Measurements from ENCODE around the gene ZIC2.

ZIC2 gene

DNA sequence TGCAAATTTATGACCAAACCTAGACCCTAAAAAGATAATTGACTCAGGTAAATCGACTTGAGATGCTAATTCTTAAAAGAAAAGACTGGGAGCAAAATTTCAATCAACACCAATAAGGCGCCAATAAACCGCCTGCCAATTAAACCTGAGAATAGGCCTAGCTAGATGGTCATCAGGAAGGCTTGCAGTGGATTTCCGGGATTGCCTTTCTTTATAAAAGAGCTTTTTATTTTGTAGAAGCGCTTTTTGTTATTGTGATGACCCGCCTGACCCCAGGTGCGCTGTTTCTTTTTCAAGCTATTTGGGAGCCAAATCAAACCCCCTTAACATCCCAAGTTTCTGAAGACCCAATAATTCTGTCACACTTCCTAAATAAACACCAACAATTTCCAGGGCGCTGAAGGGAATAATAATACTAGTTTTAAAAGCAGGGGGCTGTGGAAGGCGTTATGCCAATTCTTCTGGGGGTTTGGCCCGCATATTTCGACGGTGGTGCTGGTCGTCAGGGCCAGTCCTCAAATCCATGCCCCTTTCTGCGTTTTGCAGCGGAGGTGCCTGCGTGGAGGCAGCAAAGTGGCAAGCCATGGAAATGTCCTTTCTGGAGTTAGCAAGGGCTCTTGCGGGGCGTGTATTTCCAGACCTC, 7.2 kb upstream of the ZIC2 start:
- DNase-seq (ENCODE audit: low read depth) = no peak

DNA sequence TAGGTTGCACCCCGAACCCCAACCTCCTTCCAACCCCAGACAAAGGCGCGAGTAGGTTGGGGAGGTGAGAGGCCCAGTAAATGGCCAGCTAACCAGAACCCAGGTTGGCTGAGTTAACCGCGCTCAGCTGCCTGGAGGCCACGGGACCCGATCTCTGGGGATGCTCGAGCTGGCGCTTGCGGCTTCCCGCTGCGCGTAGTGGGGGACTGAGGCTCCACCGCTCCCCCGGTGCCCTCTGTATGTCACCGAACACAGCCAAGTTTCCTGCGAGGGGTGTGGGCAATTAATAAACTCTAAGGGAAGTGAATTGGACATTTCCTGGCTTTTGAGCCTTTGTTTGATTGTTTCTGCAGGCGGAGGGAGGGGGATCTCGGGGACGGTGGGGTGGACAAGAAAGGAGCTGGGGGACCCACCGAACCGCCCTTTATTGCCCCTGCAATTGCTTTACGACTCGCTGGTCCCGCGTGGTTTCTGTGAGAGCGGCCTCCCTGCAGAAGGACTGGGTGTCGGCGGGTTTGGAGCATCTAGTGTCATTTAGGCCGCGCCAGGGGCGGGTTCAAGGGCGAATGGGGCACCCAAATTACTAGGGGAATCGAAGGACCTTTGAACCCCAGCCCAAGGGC, 6.5 kb upstream of the ZIC2 start:
- DNase-seq (ENCODE audit: low read depth) = no peak

DNA sequence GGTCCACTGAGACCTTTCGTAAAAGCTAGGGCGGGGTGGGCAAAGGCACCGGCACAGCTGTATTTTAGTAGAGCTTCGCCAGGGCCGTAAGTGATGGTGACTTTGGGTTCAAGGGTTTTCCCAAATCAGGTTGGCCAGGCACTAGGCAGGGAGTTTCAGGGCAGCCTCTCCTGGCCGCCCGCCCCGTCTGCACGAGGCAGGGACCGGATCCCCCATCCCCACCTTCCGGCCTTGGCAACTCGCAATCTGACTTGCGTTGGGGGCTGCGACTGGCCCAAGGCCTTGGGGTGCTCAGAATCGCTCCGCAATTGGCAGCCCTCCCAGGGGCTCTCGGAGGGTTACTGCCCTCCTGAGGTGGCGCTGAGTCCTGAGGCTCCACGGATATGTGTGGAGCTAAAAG, 6.0 kb upstream of the ZIC2 start:
- DNase-seq (ENCODE audit: low read depth) = no peak

DNA sequence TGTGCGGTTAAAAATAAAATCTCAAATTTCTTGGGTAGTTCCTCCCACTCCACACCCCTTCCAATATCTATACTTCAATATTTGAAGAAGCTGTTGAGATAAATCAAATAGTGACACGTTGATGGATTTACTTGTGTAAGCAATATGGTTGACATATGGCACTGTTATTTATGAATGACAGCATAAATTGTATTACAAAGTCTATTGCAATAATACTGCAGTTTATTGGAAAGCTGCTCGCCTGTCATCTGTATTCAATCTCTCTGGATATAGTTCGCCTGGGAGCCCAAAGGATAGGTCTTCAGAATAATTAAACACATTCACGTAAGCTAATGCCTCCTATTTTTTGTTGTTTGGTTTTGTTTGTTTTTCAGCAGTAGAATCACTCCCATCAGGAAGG, 5.0 kb upstream of the ZIC2 start:
- DNase-seq (ENCODE audit: low read depth) = no peak

DNA sequence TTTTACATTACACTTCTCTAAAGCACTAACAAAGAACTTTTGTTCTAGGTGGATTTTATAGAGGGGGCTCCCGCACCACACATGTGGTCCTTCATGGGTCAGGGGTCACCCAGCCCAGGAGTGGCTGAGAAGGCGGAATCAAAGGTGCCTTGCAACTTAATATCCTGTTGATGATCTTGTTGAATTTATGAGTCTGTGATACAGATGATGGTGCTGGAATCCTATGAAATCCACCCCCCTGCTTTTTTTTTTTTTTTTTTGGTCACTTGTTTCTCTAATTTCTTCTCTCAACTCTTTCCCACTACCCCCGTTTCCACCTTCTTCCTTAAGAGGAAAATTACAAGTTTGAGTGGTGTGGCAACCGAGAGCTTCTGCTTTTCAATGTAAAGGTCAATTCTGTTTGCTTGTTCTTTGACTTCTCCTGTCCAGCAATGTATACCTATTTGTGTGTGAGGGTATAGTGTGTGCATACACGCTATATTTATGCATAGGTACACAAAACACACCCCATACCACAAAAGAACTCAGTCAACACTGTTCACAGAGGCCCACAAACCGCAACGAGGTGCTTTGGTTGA, 4.2 kb upstream of the ZIC2 start:
- DNase-seq (ENCODE audit: low read depth) = no peak

DNA sequence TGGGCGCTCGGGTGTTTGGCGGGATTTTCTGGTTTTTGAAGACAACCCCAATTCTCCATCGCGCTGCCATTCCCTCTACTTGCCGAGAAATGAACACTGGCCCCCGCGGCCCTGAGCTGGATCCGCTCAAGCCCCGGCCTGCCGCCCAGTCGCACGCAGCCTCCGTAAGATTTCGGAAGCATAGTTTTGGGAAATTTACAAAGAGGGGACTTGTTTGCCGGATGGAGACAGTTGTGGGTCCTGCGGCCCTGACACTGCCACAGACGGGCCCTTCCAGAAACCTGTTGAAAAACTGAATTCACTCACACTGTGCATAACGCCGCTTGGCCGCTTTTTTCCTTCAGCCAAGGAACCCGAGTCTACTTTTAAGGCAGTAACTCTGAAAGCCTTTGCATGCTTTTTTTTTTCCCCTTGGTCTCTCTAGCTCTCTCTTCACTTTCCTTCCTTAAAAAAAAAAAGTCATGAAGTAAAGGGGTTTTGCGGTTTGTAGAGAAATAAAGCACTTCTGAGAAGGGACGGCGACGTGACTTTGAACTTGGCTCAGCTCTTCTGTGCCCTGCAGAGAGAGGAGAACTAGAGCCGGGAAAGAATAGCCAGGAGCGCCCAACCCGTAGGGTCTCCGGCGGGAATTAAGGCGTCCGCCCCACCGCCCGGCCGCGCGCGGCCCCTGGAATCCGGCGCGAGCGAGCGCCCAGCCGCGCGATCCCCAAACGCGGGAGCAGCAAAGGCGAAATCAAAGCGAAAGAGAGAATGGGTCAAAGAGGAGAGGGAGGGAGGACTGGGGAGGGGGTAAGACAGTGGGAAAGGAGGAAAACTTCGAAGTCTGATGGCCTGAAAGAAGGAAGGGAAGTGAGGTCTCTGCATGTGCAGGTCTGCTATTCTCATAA, 3.4 kb upstream of the ZIC2 start:
- no peak for DNase-seq (ENCODE audit: low read depth)

DNA sequence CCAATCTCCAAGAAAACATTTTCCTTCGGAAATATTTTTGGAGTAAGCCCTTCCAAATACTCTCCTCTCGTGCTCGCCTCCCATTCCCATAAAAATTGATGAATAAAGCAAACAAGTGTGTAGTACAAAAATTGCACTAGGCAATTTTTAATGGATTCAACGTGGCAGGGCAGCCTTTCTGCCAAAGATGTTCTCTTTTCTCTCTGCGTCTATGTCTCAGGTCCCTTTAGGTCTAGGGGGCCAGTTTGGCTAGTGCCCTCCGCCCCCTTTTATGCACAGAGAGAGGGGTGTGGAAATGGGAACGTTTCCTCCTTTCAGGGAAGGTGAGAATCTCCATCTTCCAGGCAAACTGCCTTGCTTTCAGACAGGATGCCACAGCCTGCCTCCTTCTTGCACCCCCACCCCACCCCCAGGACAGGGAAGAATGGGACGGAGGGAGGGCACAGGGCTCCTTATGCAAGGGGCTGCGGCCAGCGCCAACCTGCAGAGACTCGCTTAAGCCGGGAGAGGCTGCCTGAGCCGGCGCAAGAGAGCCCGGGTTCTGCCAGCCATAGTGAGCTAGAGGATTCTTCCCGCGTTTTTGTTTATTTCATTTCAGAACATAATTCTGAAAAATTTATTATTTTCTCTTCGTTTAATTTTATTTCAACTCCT, 2.7 kb upstream of the ZIC2 start:
- DNase-seq (ENCODE audit: low read depth) = no peak

DNA sequence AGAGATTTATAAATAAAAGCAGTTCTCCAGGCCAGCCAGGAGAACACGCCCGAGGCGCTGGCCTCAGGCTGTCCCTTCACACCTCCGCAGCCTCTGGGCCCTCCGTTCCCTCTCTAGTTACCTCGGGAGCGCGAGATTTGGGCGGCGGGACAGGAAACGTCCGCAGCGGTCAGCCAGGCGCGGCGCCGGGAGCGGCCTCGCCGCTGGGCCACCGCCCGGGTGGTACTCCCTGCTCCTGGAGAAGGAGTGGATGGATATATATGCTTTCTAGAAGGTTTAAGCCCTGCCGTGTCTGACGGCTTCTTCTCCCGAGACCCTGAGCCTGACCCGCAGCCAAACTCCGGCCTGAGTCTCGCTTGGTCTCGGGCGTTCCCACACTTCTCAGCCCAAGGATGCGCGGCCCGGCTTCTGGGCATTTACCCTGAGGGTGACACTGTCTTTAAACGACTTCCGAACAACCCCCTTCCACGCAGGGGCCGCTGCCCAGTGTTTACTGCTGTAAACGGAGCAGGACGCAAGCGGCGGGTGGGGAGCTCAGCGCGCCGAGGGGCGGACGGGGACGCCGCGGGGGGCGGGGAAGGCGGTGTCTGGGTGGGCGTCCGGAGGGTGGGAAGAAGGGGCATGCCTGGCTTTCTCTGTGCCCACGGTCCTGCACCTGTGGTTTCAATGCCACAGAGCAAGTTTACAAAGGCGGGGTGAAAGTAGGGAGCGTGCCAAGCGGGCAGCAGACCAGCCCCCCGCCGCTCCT, 2.0 kb upstream of the ZIC2 start:
- DNase-seq (ENCODE audit: low read depth) = no peak

DNA sequence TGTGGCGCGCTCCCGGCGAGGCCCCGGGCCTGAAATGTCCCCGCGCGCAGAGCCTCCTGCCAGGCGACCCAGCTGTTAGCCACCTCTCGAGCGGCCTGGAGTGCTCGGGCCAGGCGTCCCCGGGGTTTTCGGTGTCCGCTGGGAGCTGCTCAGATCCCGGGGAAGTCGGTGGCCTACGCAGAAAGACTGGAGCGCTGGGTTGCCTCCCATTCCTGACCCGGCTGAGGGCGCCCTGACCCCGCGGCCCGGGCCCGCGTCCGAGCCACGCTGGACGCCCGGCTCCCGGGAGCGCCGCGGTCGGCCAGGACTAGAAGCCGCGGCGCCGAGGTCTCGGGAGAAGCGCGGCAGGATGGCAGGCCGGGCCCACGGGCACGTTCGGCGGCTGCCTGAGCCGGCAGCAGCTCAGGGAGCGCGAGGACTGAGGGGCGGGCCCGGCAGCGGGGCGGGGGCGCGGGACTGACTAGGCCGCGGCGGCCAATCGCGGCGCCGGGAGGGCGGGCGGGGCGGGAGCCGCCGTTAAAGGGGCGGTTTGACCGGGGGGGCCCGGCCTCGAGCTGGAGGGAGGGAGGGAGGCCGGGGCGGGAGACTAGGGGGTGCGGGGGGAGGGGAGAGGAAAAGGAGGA, 1.3 kb upstream of the ZIC2 start:
- peak; percentile 71 for DNase-seq (ENCODE audit: low read depth)

DNA sequence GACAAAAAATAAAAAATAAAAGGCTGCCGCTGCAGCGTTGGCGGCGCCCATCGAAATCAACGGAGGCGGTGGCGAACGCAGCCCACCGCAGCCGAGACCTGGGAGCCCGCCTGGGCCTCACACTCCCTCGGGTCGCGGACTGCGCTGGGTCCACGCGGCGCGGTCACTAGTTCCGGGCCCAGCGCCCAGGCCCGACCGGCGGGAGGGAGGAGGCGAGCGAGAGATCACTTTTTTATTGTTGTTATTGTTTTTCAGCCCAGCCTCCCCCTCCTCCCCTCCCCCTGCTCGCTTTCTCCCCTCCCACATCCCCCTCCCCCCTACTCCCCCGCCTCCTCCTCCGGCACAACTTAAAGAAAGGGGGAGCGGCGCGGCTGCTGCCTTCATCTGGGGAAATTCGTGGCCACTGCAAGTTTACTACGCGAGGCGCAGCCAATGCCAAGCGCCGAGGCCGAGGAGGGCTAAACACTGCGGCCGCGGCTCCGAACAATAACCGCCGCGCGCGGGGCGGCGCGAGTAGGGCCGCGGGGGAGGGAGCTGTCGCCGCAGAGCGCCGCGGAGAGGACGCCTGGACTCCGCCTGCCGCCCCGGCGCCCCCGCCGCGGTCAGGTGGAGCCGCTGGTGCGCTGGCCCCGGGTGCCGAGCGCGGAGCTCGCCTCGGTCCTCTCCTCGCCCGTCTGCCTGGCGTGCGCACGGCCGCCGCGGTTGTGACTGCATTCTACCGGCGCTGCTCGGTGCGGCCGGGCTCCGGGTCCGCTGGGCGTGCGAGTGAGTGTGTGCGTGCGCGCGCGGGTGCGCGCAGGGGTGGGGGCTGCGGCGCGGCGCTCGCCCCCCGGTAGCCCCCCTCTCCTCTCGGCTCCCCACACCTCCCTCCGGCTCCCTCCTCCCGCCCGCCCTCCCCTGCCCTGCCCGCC, 505 bp upstream of the ZIC2 start:
- DNase-seq (ENCODE audit: low read depth) = peak; percentile 44

DNA sequence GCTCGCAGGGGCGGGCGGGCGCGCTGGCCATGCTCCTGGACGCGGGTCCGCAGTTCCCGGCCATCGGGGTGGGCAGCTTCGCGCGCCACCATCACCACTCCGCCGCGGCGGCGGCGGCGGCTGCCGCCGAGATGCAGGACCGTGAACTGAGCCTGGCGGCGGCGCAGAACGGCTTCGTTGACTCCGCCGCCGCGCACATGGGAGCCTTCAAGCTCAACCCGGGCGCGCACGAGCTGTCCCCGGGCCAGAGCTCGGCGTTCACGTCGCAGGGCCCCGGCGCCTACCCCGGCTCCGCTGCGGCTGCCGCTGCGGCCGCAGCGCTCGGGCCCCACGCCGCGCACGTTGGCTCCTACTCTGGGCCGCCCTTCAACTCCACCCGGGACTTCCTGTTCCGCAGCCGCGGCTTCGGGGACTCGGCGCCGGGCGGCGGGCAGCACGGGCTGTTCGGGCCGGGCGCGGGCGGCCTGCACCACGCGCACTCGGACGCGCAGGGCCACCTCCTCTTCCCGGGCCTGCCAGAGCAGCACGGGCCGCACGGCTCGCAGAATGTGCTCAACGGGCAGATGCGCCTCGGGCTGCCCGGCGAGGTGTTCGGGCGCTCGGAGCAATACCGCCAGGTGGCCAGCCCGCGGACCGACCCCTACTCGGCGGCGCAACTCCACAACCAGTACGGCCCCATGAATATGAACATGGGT, 599 bp downstream of the ZIC2 start:
- no peak for DNase-seq (ENCODE audit: low read depth)

DNA sequence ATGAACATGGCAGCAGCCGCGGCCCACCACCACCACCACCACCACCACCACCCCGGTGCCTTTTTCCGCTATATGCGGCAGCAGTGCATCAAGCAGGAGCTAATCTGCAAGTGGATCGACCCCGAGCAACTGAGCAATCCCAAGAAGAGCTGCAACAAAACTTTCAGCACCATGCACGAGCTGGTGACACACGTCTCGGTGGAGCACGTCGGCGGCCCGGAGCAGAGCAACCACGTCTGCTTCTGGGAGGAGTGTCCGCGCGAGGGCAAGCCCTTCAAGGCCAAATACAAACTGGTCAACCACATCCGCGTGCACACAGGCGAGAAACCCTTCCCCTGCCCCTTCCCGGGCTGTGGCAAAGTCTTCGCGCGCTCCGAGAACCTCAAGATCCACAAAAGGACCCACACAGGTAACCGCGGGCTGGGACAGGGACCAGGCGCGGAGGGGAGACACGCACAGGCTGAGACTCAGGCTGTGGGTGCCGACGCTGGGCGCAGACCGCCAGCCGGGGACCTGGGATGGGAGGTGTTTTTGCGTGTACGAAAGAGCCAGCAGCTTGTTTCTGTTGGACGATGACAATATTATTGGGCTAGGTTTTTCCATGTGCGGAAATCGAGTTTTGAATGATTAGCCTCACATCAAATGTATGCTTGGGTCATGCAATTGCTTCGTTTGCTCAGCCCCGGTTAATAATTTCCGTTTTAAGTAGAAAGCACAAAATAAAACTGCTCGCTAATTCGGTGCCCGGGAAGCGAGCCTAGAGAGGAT, 1.3 kb downstream of the ZIC2 start:
- no peak for DNase-seq (ENCODE audit: low read depth)

DNA sequence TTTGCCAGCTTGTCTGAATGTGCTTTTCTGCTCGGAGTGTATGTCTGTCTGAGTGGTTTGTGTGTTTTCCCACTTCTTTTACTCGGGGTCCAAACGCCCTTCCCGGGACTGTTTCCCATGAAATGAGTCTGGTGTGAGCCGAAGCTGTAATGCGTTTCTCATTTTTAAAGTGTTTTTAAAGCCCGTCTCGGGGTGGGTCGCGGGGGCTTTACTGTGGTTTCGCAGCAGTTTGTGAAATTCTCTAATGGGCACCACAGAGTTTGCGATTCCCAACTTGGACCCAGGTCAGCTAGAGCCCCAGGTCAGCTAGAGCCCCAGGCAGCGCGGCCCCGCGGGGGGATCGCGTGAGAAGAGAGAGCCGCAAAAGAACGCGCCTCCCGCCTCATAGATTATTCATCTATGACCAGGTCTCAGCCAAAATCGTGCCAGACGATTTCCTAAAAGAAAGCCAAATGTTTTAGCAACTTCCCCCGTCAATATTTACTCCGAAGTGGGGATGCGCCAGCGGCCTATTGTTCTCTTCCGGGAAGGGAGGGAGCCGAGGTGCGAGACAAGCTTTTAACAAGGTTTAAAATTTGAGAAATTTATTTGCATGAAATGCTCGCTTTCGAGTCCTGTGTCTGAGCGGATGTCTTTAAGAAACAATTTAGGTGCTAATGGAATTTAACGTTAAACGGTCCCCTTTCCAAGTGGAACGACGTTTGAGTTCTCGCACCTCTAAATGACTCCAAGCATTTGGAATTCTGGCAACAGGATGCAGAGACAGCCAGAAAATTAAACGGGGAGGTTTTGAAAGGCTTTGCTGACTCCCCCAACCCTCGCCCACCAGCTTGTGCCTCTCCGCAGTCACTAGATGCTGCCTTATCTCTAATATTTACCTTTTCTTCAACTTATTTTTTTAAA, 2.2 kb downstream of the ZIC2 start:
- no peak for DNase-seq (ENCODE audit: low read depth)

DNA sequence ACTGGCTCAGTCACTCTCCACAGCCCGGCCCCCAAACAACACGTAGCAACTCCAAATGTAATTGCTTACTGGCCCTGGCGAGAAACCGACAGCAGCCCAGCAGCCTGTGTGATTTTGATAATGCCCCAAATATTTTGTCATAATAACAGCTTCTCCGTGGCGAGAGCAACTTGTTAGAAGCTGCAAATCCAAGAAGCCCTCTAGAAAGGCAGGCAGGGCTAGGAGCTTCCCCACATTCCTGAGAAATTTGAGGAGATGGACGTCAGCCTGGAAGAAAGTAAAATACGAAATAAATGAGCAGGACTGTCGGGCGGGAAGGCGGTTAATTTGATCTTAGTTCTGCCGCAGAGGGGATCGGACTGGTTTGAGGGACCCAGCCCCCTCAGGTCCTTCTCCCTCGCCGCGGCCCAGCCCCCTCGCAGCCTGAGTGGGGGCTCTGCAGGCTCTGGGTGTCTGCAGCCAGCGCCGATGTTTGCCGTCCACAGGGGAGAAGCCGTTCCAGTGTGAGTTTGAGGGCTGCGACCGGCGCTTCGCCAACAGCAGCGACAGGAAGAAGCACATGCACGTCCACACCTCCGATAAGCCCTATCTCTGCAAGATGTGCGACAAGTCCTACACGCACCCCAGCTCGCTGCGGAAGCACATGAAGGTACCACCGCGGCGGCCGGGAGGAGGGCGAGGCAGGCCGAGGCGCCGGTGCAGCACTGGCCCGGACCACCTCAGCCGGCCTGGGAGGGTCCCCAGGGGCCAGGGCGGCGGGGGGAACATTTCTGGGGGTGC, 3.1 kb downstream of the ZIC2 start:
- no peak for DNase-seq (ENCODE audit: low read depth)

DNA sequence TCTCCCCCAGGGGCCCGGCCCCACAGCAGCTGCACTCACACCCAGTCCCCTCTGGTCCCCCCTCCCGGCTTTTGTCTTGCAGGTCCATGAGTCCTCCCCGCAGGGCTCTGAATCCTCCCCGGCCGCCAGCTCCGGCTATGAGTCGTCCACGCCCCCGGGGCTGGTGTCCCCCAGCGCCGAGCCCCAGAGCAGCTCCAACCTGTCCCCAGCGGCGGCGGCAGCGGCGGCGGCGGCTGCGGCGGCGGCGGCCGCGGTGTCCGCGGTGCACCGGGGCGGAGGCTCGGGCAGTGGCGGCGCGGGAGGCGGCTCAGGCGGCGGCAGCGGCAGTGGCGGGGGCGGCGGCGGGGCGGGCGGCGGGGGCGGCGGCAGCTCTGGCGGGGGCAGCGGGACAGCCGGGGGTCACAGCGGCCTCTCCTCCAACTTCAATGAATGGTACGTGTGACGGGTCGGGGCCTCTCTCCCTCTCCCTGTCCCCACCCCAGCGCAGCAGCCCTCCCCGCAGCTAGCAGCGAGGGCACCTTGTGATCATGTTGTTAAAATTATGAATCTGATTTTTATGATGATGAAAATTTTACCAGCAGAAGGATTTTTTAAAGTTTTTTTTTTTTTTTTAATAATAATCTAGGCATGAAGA, 3.8 kb downstream of the ZIC2 start:
- DNase-seq (ENCODE audit: low read depth) = no peak

DNA sequence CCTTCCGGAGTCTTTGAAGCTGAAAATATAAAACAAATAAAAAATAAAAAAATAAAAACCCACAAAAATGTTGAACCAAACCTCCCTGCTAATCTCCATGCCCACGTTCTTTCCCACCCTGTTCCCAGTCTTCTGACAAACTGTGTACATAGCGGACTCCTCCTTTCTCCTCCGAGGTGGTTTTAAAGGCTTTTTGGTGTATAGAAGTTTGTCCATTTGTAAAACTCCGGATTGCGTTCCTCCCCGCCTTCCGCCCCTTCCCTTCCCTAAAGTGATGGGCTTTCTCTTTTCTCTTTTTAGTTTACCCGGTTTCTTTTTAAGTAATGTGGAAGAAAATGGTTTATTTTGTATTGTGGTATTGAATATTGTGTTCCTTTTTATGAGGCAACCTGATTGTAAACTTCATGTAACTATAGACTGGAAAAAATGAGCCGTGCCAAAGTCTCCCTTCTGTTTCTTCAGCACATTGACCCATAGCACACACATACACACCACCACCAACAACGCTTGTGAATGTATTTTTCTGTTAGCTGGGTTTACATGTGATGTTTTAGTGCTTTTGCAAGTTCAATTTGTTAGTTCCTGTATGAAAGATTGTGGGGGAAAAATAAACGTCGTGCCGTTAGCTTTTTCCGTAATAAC, 4.4 kb downstream of the ZIC2 start:
- DNase-seq (ENCODE audit: low read depth) = no peak

All from iris pigment epithelial cell (primary cell).